GM21390 (cell line): ENCODE measurements around the gene MICU1.
"Not testable (repeated sequence)": the region's sequence is repeated elsewhere in the genome, so short reads cannot be mapped to it uniquely, and the experiment has no call there.

Experiments
- ATAC-seq: cut with Tn5 transposase; IDR thresholded peaks from one replicate; pipeline ENCODE4 v1.9.1; 2021; ENCODE audit not compliant: unreplicated experiment

MICU1 gene

GRCh38 chr10:72333112-72334015 is 292.5 kb downstream of the MICU1 start:
- ATAC-seq = no peak

GRCh38 chr10:72332423-72333111 is 293.3 kb downstream of the MICU1 start:
- no peak for ATAC-seq

GRCh38 chr10:72331575-72332422 is 294.1 kb downstream of the MICU1 start:
- no peak for ATAC-seq

GRCh38 chr10:72330069-72330426 is 295.8 kb downstream of the MICU1 start:
- ATAC-seq = no peak

- no peak for ATAC-seq
Observed at GRCh38 chr10:72329290-72330068, 296.4 kb downstream of the MICU1 start.

- ATAC-seq = no peak
Observed at GRCh38 chr10:72328829-72329204, 297.1 kb downstream of the MICU1 start.

GRCh38 chr10:72328045-72328828 is 297.6 kb downstream of the MICU1 start:
- ATAC-seq = no peak

GRCh38 chr10:72326665-72327603 is 298.9 kb downstream of the MICU1 start:
- not testable (repeated sequence) for ATAC-seq

- ATAC-seq = not testable (repeated sequence)
Observed at GRCh38 chr10:72325243-72326175, 300.4 kb downstream of the MICU1 start.

- ATAC-seq = no peak
Observed at GRCh38 chr10:72323771-72324191, 302.1 kb downstream of the MICU1 start.

GRCh38 chr10:72323108-72323749 is 302.6 kb downstream of the MICU1 start:
- ATAC-seq = no peak

- ATAC-seq = no peak
Observed at GRCh38 chr10:72322280-72323058, 303.4 kb downstream of the MICU1 start.

GRCh38 chr10:72322030-72322279 is 303.9 kb downstream of the MICU1 start:
- ATAC-seq = no peak

- no peak for ATAC-seq
Observed at GRCh38 chr10:72321248-72322029, 304.4 kb downstream of the MICU1 start.

- ATAC-seq = peak; percentile 59
Observed at GRCh38 chr10:72320676-72321247, 305.1 kb downstream of the MICU1 start.
